Measurements from ENCODE around the gene RET. TPM values are rescaled to one million over a fixed set of nuclear protein-coding genes. Genes with fewer than 3 reads are reported as not detected.

Gene RET
- total RNA-seq, 2 donors from 2014 or later, result 1.2 to 3.5 TPM

- no peaks in the 10 kb centered on the region for H3K9me3 ChIP-seq (ENCODE audit: control insufficient read depth, low read length)
- H3K4me1 ChIP-seq (ENCODE audit: control insufficient read depth, insufficient read depth, low read length), result no peaks in the 10 kb centered on the region
- no peak overlapping the region for H3K4me3 ChIP-seq (ENCODE audit: low read length)
- WGBS, 2 experiments (ENCODE audit: insufficient coverage in 1 of 2, insufficient read length in 1 of 2), result 78 to 86% methylated on average over 5 to 15 of the region's 15 CpGs
- Mint-ChIP-seq H3K9me3 (no peaks in the 10 kb centered on the region), H3K36me3 (ENCODE audit: low read depth) (no peaks in the 10 kb centered on the region), H3K4me1 (peaks cover 3% of the 10 kb centered on the region), H3K27me3 (ENCODE audit: insufficient read depth) (no peaks in the 10 kb centered on the region), H3K27ac (no peak overlapping the region), H3K4me3 (no peak overlapping the region)
- no peak overlapping the region for H3K9ac ChIP-seq (ENCODE audit: extremely low read depth, low read length, poor library complexity, severe bottlenecking)
- DNase-seq, result no peak
- H3K27ac ChIP-seq (ENCODE audit: low read depth, low read length), result no peak overlapping the region
- H3K36me3 ChIP-seq (ENCODE audit: control insufficient read depth, insufficient read depth, low read length), result no peaks in the 10 kb centered on the region
- H3K27me3 ChIP-seq (ENCODE audit: control insufficient read depth, insufficient read depth, low read length, poor library complexity, severe bottlenecking), result no peaks in the 10 kb centered on the region
- TF ChIP-seq CTCF (conservative IDR thresholded peaks at IDR 0.05), result no peak
Measured at GRCh38 chr10:43038783-43039623, 37.9 kb upstream of the RET start.

GRCh38 chr10:43039624-43040481 is 37.0 kb upstream of the RET start:
- no peaks in the 10 kb centered on the region for H3K36me3 ChIP-seq (ENCODE audit: control insufficient read depth, insufficient read depth, low read length)
- no peak for DNase-seq
- Mint-ChIP-seq H3K4me1 (peaks cover 7% of the 10 kb centered on the region), H3K4me3 (no peak overlapping the region), H3K36me3 (ENCODE audit: low read depth) (no peaks in the 10 kb centered on the region), H3K27ac (no peak overlapping the region), H3K27me3 (ENCODE audit: insufficient read depth) (no peaks in the 10 kb centered on the region), H3K9me3 (no peaks in the 10 kb centered on the region)
- no peak overlapping the region for H3K27ac ChIP-seq (ENCODE audit: low read depth, low read length)
- no peak overlapping the region for H3K9ac ChIP-seq (ENCODE audit: extremely low read depth, low read length, poor library complexity, severe bottlenecking)
- no peak overlapping the region for H3K4me3 ChIP-seq (ENCODE audit: low read length)
- 90% methylated on average over 12 to 21 of the region's 21 CpGs for WGBS, 2 experiments (ENCODE audit: insufficient coverage in 1 of 2, insufficient read length in 1 of 2)
- H3K4me1 ChIP-seq (ENCODE audit: control insufficient read depth, insufficient read depth, low read length), result no peaks in the 10 kb centered on the region
- no peaks in the 10 kb centered on the region for H3K27me3 ChIP-seq (ENCODE audit: control insufficient read depth, insufficient read depth, low read length, poor library complexity, severe bottlenecking)
- no peaks in the 10 kb centered on the region for H3K9me3 ChIP-seq (ENCODE audit: control insufficient read depth, low read length)
- TF ChIP-seq CTCF (conservative IDR thresholded peaks at IDR 0.05), result no peak

- 91 to 100% methylated on average over 1 to 5 of the region's 6 CpGs for WGBS, 2 experiments (ENCODE audit: insufficient coverage in 1 of 2, insufficient read length in 1 of 2)
Measured at GRCh38 chr10:43040482-43041256, 36.2 kb upstream of the RET start.

More at GRCh38 chr10:43040482-43041256, 36.2 kb upstream of the RET start:
- no peaks in the 10 kb centered on the region for H3K9me3 Mint-ChIP-seq
- Histone ChIP-seq H3K27ac (ENCODE audit: low read depth, low read length) (no peak overlapping the region), H3K4me3 (ENCODE audit: low read length) (no peak overlapping the region), H3K36me3 (ENCODE audit: control insufficient read depth, insufficient read depth, low read length) (no peaks in the 10 kb centered on the region), H3K4me1 (ENCODE audit: control insufficient read depth, insufficient read depth, low read length) (no peaks in the 10 kb centered on the region), H3K27me3 (ENCODE audit: control insufficient read depth, insufficient read depth, low read length, poor library complexity, severe bottlenecking) (no peaks in the 10 kb centered on the region), H3K9ac (ENCODE audit: extremely low read depth, low read length, poor library complexity, severe bottlenecking) (no peak overlapping the region), H3K9me3 (ENCODE audit: control insufficient read depth, low read length) (no peaks in the 10 kb centered on the region)
- H3K27me3 Mint-ChIP-seq (ENCODE audit: insufficient read depth), result no peaks in the 10 kb centered on the region
- no peak for TF ChIP-seq CTCF (conservative IDR thresholded peaks at IDR 0.05)
- peak; percentile 36 for DNase-seq
- no peak overlapping the region for H3K27ac Mint-ChIP-seq
- peaks cover 7% of the 10 kb centered on the region for H3K4me1 Mint-ChIP-seq
- no peaks in the 10 kb centered on the region for H3K36me3 Mint-ChIP-seq (ENCODE audit: low read depth)
- H3K4me3 Mint-ChIP-seq, result no peak overlapping the region
